Activated CD8-positive, alpha-beta T cell treated with anti-CD3 and anti-CD28 coated beads for 36 hours (primary cell): Measurements from ENCODE around the gene UBQLN4. TPM values are rescaled to one million over a fixed set of nuclear protein-coding genes. Genes with fewer than 3 reads are reported as not detected.

Experiments used
- ATAC-seq: fragments of 200-7000 bp; cut with Tn5 transposase; one replicate; pipeline ENCODE4 v1.10.0; 2021; ENCODE audit warnings: mild to moderate bottlenecking, moderate library complexity
- CTCF ChIA-PET: fragments of 350-600 bp; sonication (Branson Sonifier 250); formaldehyde crosslinking; loops from one replicate; lab custom pipeline; 2021; ENCODE audit warnings: antibody characterized with exemption; lab: Charles Lee
- POLR2A ChIA-PET: fragments of 350-600 bp; sonication (Branson Sonifier 250); formaldehyde crosslinking; loops from one replicate; lab custom pipeline; 2021; ENCODE audit warnings: antibody characterized with exemption; lab: Charles Lee
- DNase-seq: peaks from one replicate; pipeline ENCODE4 v3.0.0-alpha.2; 2020
- H3K27ac Mint-ChIP-seq: one replicate; pipeline ENCODE4 v1.8.0; 2021; ENCODE audit warnings: mild to moderate bottlenecking, mixed read lengths
- H3K27me3 Mint-ChIP-seq: one replicate; pipeline ENCODE4 v1.8.0; 2021; ENCODE audit warnings: mixed read lengths
- H3K36me3 Mint-ChIP-seq: one replicate; pipeline ENCODE4 v1.8.0; 2021; ENCODE audit warnings: low read depth, mixed read lengths
- H3K4me1 Mint-ChIP-seq: one replicate; pipeline ENCODE4 v1.8.0; 2021; ENCODE audit warnings: low read depth, mixed read lengths
- H3K4me3 Mint-ChIP-seq: one replicate; pipeline ENCODE4 v1.8.0; 2021; ENCODE audit warnings: mild to moderate bottlenecking, moderate library complexity, mixed read lengths
- H3K9me3 Mint-ChIP-seq: one replicate; pipeline ENCODE4 v1.8.0; 2021; ENCODE audit warnings: mixed read lengths
- intact Hi-C: fragments of 100-400 bp; cut with micrococcal nuclease; formaldehyde crosslinking; loops from one replicate; pipeline ENCODE4 v1.10.0; 2022
- total RNA-seq, 2 experiments: library from RNA; stranded (reverse); gene quantifications; one replicate each; pipeline ENCODE4 v1.2.3, GENCODE V29; 2021
- TF ChIP-seq, protein P1 (sequence below): fragments of 200-600 bp; IDR thresholded peaks from one replicate; pipeline ENCODE4 v1.8.0; 2022; ENCODE audit warnings: antibody characterized with exemption, mild to moderate bottlenecking

UBQLN4 gene
- total RNA-seq, 2 experiments from 2014 or later = 36.9 to 39.8 TPM

DNA sequence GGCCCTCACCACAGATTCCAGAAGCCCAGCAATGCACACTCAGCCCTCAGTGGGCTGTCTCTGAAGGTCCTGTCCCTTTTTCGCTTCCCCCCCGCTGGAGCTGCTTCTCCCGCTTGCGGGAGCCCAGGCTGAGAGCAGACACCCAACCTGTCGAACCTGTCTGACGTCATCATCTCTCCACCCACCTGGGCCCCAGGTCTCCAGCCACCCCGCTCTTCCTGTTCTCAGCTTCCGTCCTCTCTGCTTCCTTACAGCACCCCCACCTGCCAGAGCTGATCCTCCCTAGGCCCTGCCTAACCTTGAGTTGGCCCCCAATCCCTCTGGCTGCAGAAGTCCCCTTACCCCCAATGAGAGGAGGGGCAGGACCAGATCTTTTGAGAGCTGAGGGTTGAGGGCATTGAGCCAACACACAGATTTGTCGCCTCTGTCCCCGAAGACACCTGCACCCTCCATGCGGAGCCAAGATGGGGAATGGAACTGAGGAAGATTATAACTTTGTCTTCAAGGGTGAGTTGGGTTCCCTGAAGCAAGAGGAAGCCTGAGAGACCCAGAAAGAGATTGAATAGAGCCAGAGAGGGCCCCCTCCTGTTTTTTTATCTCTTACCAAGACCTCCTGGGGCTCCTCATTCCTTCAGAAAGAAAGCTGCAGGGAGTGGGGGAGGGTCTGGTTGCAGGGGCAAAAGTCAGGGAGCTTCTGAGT is 7.5 kb upstream of the UBQLN4 start, which contains the start of gene RAB25:
Gene RAB25 (plus strand): TSS at position 224 of the 700 bp plus-strand sequence. CDS start 241 bp downstream, at position 465.
- no peaks in the 10 kb centered on the region for H3K9me3 Mint-ChIP-seq
- no peaks in the 10 kb centered on the region for H3K27me3 Mint-ChIP-seq
- CTCF ChIA-PET = interaction anchor here (1.1 kb wide), 1 partner anchor 17 kb away, joined by 3 read pairs; no protein-coding TSS in a partner anchor
- no peak within 1 kb of the TSS for H3K4me3 Mint-ChIP-seq
- intact Hi-C loops = no loop called here
- ATAC-seq (no peak), DNase-seq (no peak)
- TF ChIP-seq, protein P1, sequence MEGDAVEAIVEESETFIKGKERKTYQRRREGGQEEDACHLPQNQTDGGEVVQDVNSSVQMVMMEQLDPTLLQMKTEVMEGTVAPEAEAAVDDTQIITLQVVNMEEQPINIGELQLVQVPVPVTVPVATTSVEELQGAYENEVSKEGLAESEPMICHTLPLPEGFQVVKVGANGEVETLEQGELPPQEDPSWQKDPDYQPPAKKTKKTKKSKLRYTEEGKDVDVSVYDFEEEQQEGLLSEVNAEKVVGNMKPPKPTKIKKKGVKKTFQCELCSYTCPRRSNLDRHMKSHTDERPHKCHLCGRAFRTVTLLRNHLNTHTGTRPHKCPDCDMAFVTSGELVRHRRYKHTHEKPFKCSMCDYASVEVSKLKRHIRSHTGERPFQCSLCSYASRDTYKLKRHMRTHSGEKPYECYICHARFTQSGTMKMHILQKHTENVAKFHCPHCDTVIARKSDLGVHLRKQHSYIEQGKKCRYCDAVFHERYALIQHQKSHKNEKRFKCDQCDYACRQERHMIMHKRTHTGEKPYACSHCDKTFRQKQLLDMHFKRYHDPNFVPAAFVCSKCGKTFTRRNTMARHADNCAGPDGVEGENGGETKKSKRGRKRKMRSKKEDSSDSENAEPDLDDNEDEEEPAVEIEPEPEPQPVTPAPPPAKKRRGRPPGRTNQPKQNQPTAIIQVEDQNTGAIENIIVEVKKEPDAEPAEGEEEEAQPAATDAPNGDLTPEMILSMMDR = no peak
- peaks cover 19% of the 10 kb centered on the region for H3K4me1 Mint-ChIP-seq
- H3K36me3 Mint-ChIP-seq = peaks cover 7% of the 10 kb centered on the region
- no peak within 1 kb of the TSS for H3K27ac Mint-ChIP-seq
- POLR2A ChIA-PET = no interaction called here

DNA sequence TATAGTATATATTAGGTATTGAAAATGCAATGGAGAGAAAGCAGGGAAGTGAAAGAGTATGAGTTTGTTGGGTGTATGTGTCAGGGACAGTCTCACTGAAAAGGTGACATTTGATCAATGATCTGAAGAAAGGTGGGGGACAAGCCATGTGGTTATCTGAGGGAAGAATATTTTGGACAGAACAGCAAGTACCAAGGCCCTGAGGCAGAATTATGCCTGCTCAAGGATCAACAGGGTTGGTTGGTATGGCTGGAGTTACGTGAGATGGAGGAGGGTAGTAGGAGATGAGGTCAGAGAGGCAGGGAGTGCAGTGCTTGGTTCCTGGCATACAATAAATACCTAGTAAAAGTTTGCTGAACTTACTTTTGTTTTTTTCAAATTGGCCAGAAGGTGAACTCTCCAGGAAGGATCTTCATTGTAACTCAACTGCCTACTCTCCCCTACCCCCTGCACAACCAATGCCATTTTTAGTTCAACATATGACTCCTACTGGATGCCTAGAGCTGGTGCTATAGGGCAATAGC is 2.8 kb upstream of the UBQLN4 start:
- no peak overlapping the region for H3K27ac Mint-ChIP-seq
- TF ChIP-seq, protein P1 = no peak
- H3K27me3 Mint-ChIP-seq = no peaks in the 10 kb centered on the region
- ATAC-seq = no peak
- no peak for DNase-seq
- CTCF ChIA-PET = interaction anchor here (1.1 to 1.8 kb wide), 2 partner anchors 10 to 67 kb away, joined by 3 to 12 read pairs; no protein-coding TSS in a partner anchor
- POLR2A ChIA-PET = interaction anchor here (0.5 kb wide), 1 partner anchor 100 kb away, joined by 4 read pairs; no protein-coding TSS in a partner anchor
- H3K4me1 Mint-ChIP-seq = peaks cover 22% of the 10 kb centered on the region
- no peak overlapping the region for H3K4me3 Mint-ChIP-seq
- intact Hi-C loops = no loop called here
- H3K9me3 Mint-ChIP-seq = no peaks in the 10 kb centered on the region
- H3K36me3 Mint-ChIP-seq = peaks cover 7% of the 10 kb centered on the region

DNA sequence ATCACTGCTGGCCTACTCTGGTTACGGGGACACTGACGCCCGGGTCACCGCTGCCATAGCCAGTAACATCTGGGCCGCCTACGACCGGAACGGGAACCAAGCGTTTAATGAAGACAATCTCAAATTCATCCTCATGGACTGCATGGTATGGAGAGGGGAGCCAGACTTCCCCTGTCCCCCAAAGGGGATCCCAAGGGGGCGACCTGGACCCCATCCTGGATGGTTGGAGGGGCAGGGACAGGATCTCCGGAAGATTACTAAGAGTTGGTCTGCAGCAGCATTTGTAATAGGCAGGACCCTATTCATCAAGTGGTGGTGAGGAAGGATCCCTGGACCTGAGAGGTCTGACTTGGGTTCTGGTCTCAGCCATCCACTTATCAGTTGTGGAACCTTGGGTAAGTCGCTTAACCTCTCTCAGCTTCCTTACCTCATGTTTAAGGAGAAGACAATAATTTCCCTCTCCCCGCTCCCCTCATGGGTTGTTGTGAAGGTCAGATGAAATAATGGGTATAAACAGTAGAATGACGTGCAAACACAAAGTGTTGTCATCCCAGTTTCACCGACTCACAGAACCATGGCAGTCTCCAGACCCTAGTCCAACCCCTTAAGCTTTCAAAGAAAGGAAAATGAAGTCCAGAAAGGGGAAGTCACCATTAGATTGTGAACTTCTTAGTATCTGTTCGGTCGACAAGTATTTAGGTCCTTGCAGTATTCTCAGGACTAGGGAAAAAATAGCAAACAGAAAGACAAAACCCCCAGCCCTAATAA is 1.9 kb upstream of the UBQLN4 start:
- CTCF ChIA-PET = interaction anchor here (0.7 kb wide), 1 partner anchor 11 kb away, joined by 4 read pairs; no protein-coding TSS in a partner anchor
- DNase-seq (no peak), ATAC-seq (no peak)
- Mint-ChIP-seq H3K4me1 (peaks cover 22% of the 10 kb centered on the region), H3K27me3 (no peaks in the 10 kb centered on the region), H3K36me3 (peaks cover 7% of the 10 kb centered on the region), H3K27ac (peak overlapping the region; percentile 95), H3K4me3 (peak overlapping the region; percentile 96), H3K9me3 (no peaks in the 10 kb centered on the region)
- POLR2A ChIA-PET = interaction anchor here (0.5 kb wide), 1 partner anchor 99 kb away, joined by 4 read pairs; no protein-coding TSS in a partner anchor
- TF ChIP-seq, protein P1 = no peak
- intact Hi-C loops = loop anchor here (2.0 kb wide), 1 partner anchor 35 kb away; the partner anchor contains the start of gene SSR2

DNA sequence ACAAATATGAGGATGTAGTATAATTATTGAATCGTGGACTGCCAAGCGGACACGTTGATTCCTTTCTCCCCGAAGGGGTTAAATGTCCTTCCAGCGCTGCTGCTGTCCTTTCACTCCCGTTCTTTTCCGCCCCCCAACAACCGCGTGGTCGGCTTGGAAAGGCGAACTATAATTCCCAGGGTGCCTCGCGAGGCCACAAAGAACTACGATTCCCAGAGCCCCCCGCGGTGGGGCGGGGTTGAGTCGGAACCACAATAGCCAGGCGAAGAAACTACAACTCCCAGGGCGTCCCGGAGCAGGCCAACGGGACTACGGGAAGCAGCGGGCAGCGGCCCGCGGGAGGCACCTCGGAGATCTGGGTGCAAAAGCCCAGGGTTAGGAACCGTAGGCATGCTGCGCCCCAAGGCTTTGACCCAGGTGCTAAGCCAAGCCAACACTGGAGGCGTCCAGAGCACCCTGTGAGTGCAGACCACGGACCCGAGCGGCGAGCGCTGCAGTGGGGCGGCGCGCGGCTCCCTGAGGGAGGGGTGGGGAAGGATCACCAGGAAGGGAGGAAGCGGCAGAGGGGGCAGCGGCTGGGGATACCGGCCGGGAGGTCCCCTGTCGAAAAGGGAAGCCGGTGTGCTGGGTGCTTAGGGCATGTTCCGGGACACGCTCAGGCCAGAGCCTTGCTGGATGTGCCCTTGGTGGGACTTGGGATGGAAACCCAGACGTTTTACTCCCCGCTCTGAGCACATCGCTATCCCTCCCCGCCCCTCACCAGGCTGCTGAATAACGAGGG is 1.1 kb upstream of the UBQLN4 start, which contains the start of gene LAMTOR2:
Gene LAMTOR2 (plus strand): TSS at position 283 of the 781 bp plus-strand sequence. CDS start 108 bp downstream, at position 391.
- Mint-ChIP-seq H3K9me3 (no peaks in the 10 kb centered on the region), H3K4me1 (peaks cover 22% of the 10 kb centered on the region), H3K27ac (peak within 1 kb of the TSS; percentile 95), H3K36me3 (peaks cover 8% of the 10 kb centered on the region), H3K4me3 (peak within 1 kb of the TSS; percentile 96), H3K27me3 (no peaks in the 10 kb centered on the region)
- peak; percentile 99 for DNase-seq
- CTCF ChIA-PET = interaction anchor here (0.6 to 3.3 kb wide), 4 partner anchors 11 to 124 kb away, joined by 3 to 16 read pairs (median 4); no protein-coding TSS in a partner anchor
- ATAC-seq = peak; percentile 78
- TF ChIP-seq, protein P1 = no peak
- POLR2A ChIA-PET = interaction anchor here (0.9 to 1.2 kb wide), 4 partner anchors 12 to 160 kb away, joined by 3 to 4 read pairs (median 4); partner anchors contain the start of gene SSR2
- intact Hi-C loops = loop anchor here (2.0 kb wide), 1 partner anchor 34 kb away; the partner anchor contains the start of gene SSR2
